HepG2 (cell line): ENCODE data around the gene PRDX3. TPM values are rescaled to one million over a fixed set of nuclear protein-coding genes. Genes with fewer than 3 reads are reported as not detected.

ENCODE experiments used
- ATM ChIP-seq: fragments of 450-650 bp; IDR thresholded peaks from 2 replicates; pipeline ENCODE4 v1.7.1; 2017; ENCODE audit warnings: mild to moderate bottlenecking, borderline replicate concordance
- CBX5 ChIP-seq: sonication (generic); formaldehyde crosslinking; IDR thresholded peaks from 2 replicates; pipeline ENCODE4 v1.4.0; 2020; ENCODE audit warnings: missing genetic modification reagents, borderline replicate concordance
- DDIT3 ChIP-seq: sonication (generic); formaldehyde crosslinking; IDR thresholded peaks from 2 replicates; pipeline ENCODE4 v1.4.0; 2020; ENCODE audit warnings: mild to moderate bottlenecking, missing genetic modification reagents
- DNMT1 ChIP-seq: sonication (generic); formaldehyde crosslinking; IDR thresholded peaks from 2 replicates; pipeline ENCODE4 v1.5.1; 2020; ENCODE audit warnings: mild to moderate bottlenecking, missing genetic modification reagents
- DZIP1 ChIP-seq: sonication (generic); formaldehyde crosslinking; IDR thresholded peaks from 2 replicates; pipeline ENCODE4 v1.5.0; 2020; ENCODE audit warnings: mild to moderate bottlenecking, missing genetic modification reagents
- GABPB1 ChIP-seq: IDR thresholded peaks from 2 replicates; pipeline ENCODE4 v1.6.1; 2016; ENCODE audit warnings: mild to moderate bottlenecking, missing genetic modification reagents, moderate library complexity, missing compliant biosample characterization
- HMGA1 ChIP-seq: sonication (generic); formaldehyde crosslinking; conservative IDR thresholded peaks from 2 replicates; pipeline ENCODE4 v1.4.0; 2020; ENCODE audit warnings: missing genetic modification reagents
- IKZF5 ChIP-seq: IDR thresholded peaks from 2 replicates; pipeline ENCODE4 v1.6.1; 2018; ENCODE audit warnings: missing genetic modification reagents, mild to moderate bottlenecking, missing compliant biosample characterization
- IRF9 ChIP-seq: sonication (generic); formaldehyde crosslinking; IDR thresholded peaks from 2 replicates; pipeline ENCODE4 v1.8.0; 2022; ENCODE audit warnings: missing genetic modification reagents, mild to moderate bottlenecking, borderline replicate concordance
- LRRFIP1 ChIP-seq: sonication (generic); formaldehyde crosslinking; conservative IDR thresholded peaks from 2 replicates; pipeline ENCODE4 v1.4.0; 2020; ENCODE audit warnings: missing genetic modification reagents
- MAFK ChIP-seq, 2 experiments: IDR thresholded peaks in 1 of 2; conservative IDR thresholded peaks in 1 of 2; 2 replicates each; pipeline ENCODE4 v1.6.1; 2011; ENCODE audit warnings: improper control_type of control experiment in 2 of 2, low read length in 2 of 2
- MATR3 ChIP-seq: sonication (generic); formaldehyde crosslinking; IDR thresholded peaks from 2 replicates; pipeline ENCODE4 v1.4.0; 2020; ENCODE audit warnings: missing genetic modification reagents
- SIN3A ChIP-seq: IDR thresholded peaks from 2 replicates; pipeline ENCODE4 v1.6.1; 2011; ENCODE audit warnings: low read depth, mild to moderate bottlenecking, control low read depth, low read length, borderline replicate concordance
- SMARCE1 ChIP-seq: fragments of 450-650 bp; IDR thresholded peaks from 2 replicates; pipeline ENCODE4 v1.6.1; 2017; ENCODE audit warnings: borderline replicate concordance
- SRSF9 ChIP-seq: fragments of 200-400 bp; formaldehyde crosslinking; IDR thresholded peaks from 2 replicates; pipeline ENCODE4 v1.6.1; 2018; ENCODE audit warnings: borderline replicate concordance, mild to moderate bottlenecking, low read depth, low read length; ENCODE audit not compliant: insufficient read depth, poor library complexity, severe bottlenecking
- ZGPAT ChIP-seq: IDR thresholded peaks from 2 replicates; pipeline ENCODE4 v1.6.1; 2016; ENCODE audit warnings: mild to moderate bottlenecking
- ZNF30 ChIP-seq: sonication (generic); formaldehyde crosslinking; IDR thresholded peaks from 2 replicates; pipeline ENCODE4 v1.5.0; 2020; ENCODE audit warnings: mild to moderate bottlenecking, missing genetic modification reagents
- ZNF557 ChIP-seq: sonication (generic); formaldehyde crosslinking; IDR thresholded peaks from 2 replicates; pipeline ENCODE4 v1.4.0; 2020; ENCODE audit warnings: missing genetic modification reagents
- ZNF691 ChIP-seq: sonication (generic); formaldehyde crosslinking; IDR thresholded peaks from 2 replicates; pipeline ENCODE4 v1.4.0; 2020; ENCODE audit warnings: missing genetic modification reagents, low read depth, mild to moderate bottlenecking, borderline replicate concordance
- ZNF713 ChIP-seq: sonication (generic); formaldehyde crosslinking; IDR thresholded peaks from 2 replicates; pipeline ENCODE4 v1.4.0; 2020; ENCODE audit warnings: mild to moderate bottlenecking, missing genetic modification reagents
- ZNF761 ChIP-seq: sonication (generic); formaldehyde crosslinking; conservative IDR thresholded peaks from 2 replicates; pipeline ENCODE4 v1.4.0; 2020; ENCODE audit warnings: mild to moderate bottlenecking, missing genetic modification reagents
- polyA plus RNA-seq, 8 experiments: library from polyadenylated mRNA; depleted of rRNA in 3 of 8; stranded (reverse) in 7 of 8; unstranded in 1 of 8; fragments of >200 nt; fragmentation: Illumina TruSeq in 4 of 8; extraction: Trizol in 4 of 8; gene quantifications; 2 replicates each; pipeline versions ENCODE4 v1.2.1 to v1.2.3, GENCODE V29; 2011 to 2016; ENCODE audit warnings: low read depth in 4 of 8, missing spikeins in 1 of 8, mixed read lengths in 1 of 8; ENCODE audit not compliant: insufficient read depth in 1 of 8
- total RNA-seq, 5 experiments: library from RNA; depleted of rRNA; stranded (reverse); fragments of >200 nt; fragmentation: Illumina TruSeq; extraction: Trizol; gene quantifications; 2 replicates each; pipeline ENCODE4 v1.2.3, GENCODE V29; 2016; ENCODE audit warnings: low read depth in 1 of 5

PRDX3 gene
- total and polyA plus RNA-seq, 2 of the 13 experiments (the other 11 are each of a cell fraction or from before 2014, with no cell fraction given): 407 to 565 TPM

GRCh38 chr10:119207366-119207666, 28.7 kb upstream of the PRDX3 start, which contains the start of gene GRK5 (continued):
- TF ChIP-seq DZIP1 (no peak), GABPB1 (CRISPR knock-in tag) (peak; percentile 41; the same call in 1 of the 2 replicates), SMARCE1 (no peak), SIN3A (no peak), MAFK (conservative IDR thresholded peaks at IDR 0.05 in 1 of 2, IDR thresholded peaks at IDR 0.05 in 1 of 2; ENCODE audit: low read length in 2 of 2) (no peak), ZNF691 (CRISPR knock-in tag) (no peak), DDIT3 (CRISPR knock-in tag) (no peak), ZNF713 (no peak), CBX5 (CRISPR knock-in tag) (no peak), ZNF761 (CRISPR knock-in tag) (no peak), HMGA1 (CRISPR knock-in tag) (no peak), SRSF9 (no peak), LRRFIP1 (CRISPR knock-in tag) (no peak), IKZF5 (CRISPR knock-in tag) (0 out of 2 replicates have a peak, but pooled peaks have one; percentile 21), IRF9 (CRISPR knock-in tag) (no peak), ZGPAT (no peak), ATM (no peak), DNMT1 (no peak), ZNF30 (CRISPR knock-in tag) (no peak), ZNF557 (CRISPR knock-in tag) (no peak), MATR3 (no peak)
